HG03045 (cell line): ENCODE data around the gene CRCP.
"Not testable (repeated sequence)": the region's sequence is repeated elsewhere in the genome, so short reads cannot be mapped to it uniquely, and the experiment has no call there.

Experiments used
- ATAC-seq: cut with Tn5 transposase; IDR thresholded peaks from one replicate; pipeline ENCODE4 v1.9.1; 2021; ENCODE audit warnings: mild to moderate bottlenecking, moderate library complexity; ENCODE audit not compliant: unreplicated experiment

Gene CRCP

DNA sequence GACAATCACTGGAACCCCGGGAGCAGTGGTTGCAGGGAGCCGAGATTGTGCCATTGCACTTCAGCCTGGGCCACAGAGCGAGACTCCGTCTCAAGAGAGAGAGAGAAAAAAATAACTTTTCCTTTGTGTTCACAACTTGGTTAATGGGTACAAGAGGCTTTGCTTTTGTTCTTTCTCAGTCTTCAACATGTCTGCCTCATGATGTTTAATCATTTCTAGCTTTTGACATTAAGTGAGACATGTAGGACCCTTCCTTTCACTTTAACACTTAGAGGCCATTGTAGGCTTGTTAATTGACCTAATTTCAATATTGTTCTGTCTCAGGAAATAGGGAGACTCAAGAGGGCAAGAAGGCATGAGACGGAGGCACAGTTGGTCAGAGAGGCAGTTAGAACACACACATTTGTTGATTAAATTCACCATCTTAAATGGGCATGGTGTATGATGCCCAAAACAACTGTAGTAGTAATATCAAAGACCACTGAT lies 9.3 kb upstream of the CRCP start:
- ATAC-seq: no peak

DNA sequence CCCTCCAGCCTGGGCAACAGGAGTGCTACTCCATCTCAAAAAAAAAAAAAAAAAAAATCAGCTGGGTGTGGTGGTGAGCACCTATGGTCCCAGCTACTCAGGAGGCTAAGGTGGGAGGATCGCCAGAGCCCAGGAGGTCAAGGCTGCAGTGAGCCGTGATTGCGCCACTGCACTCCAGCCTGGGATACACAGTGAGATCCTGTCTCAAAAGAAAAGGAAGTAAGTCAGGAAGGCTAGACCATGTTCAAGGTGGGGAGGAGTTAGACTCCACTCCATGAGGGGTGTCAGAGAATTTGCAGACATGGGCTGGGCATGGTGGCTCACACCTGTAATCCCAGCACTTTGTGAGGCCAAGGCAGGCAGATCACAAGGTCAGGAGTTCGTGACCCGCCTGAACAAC lies 6.2 kb upstream of the CRCP start:
- ATAC-seq: not testable (repeated sequence)

DNA sequence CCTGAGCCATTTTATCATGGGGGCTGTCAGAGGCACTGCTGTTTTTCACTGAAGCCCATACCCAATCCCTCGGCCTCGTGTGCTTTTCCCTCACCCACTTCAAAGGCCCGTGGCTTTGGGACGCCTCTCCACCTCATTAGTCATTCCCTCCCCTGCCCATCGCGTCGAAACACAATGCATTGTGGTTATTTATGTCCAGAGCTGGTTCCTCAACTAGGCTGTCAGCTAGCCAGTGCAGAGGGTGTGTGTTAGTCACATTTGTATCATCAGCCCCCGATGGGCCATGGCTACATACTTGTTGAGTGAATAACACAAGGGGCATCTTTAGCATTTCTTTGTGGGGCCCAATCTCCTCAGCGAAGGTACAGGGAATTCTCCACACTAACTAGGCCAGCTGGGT lies 3.8 kb upstream of the CRCP start:
- ATAC-seq: no peak

DNA sequence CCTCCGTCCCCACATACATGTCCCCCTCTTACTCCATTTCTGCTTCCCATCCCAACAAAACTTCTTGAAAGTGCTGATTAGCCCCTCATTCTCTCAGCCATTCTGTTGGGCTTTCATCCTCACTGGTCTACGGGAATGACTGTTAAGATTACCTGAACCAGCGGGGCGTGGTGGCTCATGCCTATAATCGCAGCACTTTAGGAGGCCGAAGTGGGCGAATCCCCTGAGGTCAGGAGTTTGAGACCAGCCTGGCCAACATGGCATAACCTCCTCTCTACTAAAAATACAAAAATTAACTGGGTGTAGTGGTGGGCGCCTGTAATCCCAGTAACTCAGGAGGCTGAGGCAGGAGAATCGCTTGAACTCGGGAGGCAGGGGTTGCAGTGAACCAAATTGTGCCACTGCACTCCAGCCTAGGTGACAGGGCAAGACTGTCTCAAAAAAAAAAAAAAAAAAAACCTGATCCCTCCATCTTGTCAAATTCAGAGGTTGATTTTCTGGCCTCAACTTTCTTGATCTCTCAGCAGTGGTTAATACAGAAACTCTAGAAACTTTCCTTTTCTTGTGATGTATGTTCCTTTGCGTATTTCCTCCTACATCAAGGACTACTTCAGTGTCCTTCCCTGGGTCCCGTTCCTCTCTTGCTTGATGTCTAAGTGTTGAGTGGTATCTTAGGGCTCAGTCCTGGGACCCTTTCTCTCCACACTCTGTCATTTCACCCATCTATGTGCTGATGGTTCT lies 2.2 kb downstream of the CRCP start:
- not testable (repeated sequence) for ATAC-seq

DNA sequence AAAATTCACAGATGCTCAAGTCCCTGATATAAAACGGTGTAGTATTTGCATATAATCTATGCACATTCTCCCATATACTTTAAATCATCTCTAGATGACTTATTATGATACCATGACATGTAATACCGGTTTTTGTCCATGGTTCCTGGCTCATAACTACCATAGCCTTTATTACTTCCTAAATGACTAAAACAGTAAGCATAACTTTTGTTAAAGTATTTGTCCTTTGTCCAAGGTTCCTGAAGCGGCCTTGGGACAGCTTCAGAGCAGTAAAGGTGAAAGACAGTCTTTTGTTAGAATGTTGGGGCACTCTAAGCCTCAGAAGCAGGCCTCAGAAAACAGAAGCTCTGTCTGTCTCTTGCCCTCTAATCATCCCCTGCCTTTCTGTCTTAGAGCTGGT lies 4.0 kb downstream of the CRCP start:
- ATAC-seq: no peak

DNA sequence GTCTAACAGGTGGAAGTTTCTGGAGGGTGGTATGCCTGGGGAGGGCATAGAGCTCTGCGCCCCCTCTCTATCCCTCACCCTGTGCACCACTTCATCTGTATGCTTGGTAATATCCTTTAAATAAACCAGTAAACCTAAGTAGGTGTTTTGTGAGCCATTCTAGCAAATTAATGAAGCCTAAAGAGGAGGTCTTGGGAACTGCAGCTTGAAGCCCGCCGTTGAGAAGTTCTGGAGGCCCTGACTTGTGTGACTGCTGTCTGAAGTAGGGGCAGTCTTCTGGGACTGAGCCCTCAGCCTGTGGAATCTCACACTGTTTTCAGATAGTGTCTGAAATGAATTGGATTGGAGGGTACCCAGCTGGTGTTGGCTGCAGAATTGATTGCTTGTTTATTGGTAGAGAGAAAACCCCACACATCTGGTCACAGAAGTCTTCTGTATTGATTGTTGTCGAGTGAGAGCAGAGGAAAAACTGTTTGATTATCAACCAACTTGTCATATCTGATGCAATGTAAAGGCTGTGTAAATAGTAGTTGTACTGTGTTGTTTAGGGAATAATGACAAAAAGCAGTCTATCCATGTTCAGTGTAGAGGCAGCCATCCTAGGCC lies 4.7 kb downstream of the CRCP start:
- ATAC-seq: no peak

DNA sequence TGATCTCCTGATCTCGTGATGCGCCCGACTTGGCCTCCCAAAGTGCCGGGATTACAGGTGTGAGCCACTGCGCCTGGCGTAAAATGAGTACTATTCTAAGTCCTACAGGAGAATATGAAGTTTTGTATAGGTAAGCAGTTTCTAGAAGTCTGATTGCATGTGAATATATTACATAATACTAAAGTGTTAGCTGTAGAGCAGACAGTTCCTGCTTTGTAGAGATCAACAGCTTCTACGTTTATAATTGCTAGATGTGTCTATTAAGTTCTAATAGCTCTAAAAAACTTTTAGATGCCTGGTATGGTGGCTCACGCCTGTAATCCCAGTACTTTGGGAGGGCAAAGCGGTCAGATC lies 8.5 kb downstream of the CRCP start:
- no peak for ATAC-seq

DNA sequence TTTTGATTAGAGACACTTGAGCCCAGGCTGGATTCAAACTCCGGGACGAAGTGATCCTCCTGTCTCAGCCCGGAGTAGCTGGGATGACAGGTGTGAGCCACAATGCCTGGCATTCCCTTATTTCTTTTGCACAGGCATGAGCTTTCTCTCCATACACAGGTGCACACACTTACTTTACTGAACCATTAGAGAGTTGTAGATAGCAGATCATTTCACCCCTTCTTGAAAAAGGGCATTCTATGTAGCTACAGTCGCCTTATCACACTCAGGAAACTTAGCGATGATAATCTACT lies 9.9 kb downstream of the CRCP start:
- not testable (repeated sequence) for ATAC-seq

DNA sequence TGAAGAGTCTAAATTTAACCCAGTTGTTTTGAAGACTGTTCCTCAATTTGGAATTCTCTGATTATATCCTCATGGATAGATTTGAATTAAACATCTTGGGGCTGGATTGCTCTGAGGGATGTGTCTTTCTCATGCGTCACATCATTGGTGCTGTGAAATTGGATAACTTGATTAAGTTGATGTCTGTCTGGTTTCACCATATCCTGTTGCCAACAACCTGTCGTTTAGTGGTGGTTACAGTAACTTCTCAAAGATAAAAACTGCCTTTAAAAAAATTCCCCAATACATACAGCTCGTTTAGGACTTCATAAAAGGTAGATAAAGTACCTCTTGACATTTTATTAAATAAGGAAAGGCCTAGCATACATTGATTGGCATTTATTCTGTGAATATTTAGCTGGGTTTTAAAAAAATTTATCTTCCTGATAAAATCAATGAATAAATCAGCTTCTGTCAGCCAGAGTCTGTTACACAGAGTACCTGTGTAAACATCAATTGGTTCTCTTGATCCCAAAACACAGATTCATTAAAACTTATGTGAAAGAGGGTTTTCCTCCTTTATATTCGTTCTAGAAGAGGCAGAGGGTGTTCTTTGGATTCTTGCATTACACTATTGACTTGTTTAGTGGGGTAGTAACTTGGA lies 10.5 kb downstream of the CRCP start:
- ATAC-seq: no peak

DNA sequence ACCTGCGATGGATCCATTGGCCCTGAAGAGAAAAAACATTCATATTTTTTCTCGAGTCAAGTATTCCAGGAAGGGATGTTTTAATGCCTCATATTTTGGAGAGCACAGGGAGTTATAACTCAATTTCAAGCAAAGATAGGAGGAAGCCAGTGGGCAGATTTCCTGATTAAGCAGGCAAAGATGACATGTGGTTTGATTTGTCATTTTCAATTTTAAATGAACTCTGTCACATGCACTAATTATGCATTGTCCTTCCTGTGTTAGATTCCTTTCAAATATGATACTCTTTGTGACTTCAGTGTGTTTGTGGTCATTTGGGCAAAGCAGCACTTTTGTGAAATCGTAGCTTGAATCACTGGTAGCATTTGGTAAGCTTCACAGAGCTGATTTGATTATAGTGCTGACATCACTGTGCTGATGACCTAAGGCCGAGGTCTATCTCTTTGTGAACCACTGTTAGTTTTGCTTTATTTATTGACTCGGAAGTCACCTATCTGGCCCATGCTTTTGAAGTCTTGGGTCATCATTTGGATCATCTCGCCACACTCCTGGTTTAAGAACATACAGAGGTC lies 11.2 kb downstream of the CRCP start:
- not testable (repeated sequence) for ATAC-seq

DNA sequence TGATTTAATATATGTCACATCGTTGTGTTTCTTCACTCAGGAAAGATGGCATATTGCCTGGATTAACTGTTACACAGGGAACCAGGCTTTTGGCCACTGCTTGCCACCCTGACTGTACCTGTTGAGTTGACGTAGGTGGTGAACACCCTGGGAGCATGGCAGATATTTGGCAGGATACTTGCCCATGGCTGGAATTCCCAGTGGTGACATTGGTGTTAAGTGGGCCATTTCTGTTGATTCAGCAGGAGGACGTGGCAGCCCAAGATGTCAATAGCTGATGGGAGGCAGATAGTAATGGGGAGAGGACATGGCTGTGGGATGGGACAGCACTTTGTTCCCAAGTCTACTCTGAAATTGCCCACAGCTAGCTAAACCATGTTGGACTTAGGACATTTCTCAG lies 12.5 kb downstream of the CRCP start:
- not testable (repeated sequence) for ATAC-seq

DNA sequence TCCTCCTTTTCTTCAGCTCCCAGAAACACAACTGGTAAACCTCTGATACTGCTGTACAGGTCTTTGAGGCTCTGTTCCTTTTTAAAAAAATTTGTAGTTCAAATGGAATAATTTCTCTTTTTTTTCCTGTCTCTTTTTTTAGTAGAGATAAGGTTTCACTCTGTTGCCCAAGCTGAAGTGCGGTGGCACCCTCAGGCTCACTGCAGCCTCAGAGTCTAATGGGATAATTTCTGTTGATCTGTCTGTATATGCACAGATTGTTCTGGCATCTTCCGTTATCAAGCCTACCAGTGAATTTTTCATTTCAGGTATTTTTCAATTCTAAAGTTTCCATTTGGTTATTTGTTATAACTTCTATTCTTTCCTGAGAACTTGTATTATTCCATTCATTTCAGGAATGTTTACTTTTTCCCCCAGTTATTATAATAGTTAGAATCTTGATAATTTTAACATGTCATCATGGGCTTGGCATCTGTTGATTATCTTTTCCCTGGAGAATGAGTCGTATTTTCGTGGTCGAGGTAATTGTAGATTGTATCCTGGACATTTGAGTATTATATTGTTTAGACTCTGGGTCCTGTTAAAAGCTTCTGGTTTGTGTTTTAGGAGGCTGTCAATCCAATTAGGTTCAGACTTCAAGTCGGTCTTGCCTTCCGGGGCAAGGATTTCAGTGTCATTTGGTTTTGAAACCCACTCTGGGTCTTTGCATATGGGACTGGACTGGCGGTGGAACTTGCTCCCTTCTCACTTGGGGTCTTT lies 24.5 kb downstream of the CRCP start:
- ATAC-seq: no peak

DNA sequence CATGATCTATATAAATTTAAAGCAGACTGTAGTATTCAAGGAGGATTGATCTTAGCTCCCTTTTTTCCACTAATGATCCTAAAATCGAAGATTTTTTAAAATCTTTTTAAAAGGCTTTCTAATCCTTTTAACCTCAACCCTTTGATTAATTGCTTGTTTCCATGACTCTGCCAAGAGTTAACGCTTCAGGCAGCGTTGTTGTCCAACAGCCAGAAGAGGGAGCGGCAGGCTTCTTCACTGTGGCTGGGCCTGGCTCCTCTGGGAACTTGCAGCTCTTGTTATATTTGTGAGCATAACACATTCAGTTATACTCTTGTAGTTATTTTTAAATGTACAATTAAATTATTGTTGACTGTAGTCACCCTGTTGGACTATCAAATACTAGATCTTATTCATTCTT lies 26.3 kb downstream of the CRCP start:
- no peak for ATAC-seq

DNA sequence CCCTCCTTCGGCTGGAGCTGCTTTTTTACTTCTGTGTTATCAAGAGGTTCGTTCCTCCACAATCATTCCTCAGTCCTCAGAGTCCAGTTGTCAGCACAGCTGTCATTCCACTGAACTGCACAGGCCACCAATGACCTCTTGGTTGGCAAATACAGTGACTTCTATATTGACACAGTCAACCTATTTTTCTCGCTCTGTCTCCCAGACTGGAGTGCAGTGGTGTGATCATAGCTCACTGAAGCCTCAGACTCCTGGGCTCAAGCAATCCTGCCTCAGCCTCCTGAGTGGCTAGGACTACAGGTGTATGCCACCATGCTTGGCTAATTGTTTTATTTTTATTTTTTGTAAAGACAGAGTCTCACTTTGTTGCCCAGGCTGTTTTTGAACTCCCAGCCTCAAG lies 27.7 kb downstream of the CRCP start:
- ATAC-seq: no peak

DNA sequence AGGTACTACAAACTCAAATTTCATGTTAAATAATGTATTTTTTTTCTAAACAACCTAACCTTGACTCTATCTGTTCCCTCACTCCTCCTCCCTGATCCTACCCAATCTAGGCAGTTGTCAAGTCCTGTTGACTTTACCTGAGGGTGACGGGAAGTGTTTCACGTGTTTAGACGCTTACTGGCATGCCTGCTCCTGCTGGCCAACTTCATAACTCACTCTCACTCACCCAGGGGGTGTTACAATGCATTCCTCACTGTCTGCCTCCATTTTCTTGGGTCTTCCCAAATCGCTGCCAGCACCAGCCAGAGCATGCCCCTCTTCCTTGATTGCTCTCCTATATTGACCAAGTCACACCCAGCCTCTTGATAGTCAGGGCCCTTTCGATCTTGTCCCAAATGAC lies 28.3 kb downstream of the CRCP start:
- no peak for ATAC-seq

DNA sequence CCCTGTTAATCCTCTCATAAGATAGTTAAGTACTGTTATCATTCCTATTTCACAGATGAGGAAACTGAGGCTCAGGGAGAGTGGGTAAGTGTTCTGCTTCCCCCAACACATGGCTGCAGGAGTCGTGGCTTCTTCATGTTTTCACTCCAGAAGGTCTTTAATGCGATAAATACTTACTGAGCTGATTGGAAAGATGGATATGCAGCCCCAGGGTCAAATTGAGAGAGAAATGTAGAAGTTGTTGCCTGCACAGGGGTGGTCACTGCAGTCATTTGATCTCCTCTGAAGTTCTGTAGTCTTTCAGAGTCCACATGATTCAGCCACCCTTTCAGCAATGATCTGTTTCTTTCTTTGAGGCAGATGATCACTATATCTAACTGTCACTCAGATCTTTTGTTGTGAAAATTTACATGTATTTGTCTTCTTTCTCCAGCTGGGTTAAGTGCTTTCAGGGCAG lies 29.3 kb downstream of the CRCP start:
- no peak for ATAC-seq

DNA sequence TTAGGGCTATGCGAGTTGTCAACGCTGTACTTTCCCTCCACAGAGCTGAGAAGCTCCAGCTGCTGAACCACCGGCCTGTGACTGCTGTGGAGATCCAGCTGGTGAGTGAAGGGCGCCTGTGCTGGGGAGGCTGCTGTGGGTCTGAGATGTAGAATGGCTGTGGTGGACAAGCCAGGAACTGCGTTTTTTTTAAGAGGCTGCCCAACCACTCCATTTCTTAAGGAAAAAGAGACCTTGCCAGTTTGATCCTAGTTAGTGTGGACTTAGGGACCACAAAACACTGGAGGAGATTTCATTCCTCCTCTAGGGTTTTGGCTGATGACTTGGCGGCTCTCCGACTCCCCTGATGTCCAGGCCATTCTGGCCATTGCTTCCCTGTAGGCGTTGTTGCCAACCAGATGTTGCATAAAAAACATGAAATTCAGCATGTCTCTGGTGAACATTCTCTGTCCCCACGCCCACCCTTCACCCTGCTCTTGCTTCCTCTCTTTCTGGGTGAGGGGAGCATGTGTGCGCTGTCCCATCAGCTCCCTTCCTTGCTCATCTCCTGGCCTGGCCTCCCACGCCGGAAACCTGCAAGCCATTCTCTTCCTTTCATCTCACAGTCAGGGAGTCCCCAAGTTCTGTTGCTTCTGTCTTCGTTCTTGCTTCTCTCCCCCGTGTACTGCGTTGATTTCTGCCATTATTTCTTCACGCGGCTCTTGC lies 30.9 kb downstream of the CRCP start:
- ATAC-seq: no peak

DNA sequence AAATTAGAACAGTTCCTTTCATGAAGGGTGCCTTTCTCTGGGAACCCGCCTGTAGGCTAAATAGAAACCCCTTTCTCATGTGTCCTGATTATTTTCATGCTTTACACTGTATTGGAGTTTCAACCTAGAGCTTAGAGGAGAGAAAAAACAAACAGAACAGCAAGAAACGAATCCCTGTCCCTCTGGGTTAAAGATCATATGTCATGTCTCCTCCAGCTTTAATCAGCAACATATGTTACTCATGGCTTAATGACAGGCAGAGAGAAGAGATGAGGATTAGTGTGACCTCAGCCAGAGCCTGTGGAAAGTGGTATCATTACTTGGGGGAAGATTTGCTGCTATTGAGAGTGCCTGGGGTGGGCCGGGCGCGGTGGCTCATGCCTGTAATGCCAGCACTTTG lies 32.1 kb downstream of the CRCP start:
- no peak for ATAC-seq

DNA sequence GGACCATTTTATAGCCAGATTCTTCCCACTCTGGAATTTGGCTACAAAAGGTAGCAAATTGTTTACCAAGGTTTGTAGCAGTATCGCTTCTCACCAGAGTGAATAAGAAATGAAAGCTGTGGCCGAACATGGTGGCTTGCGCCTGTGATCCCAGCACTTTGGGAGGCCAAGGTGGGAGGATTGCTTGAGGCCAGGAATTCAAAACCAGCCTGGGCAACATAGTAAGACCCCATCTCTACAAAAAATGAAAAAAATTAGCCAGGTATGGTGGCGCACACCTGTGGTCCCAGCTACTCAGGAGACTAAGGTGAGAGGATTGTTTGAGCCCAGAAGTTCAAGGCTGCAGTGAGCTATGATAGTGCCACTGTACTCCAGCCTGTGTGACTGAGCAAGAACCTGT lies 33.0 kb downstream of the CRCP start:
- ATAC-seq: not testable (repeated sequence)

DNA sequence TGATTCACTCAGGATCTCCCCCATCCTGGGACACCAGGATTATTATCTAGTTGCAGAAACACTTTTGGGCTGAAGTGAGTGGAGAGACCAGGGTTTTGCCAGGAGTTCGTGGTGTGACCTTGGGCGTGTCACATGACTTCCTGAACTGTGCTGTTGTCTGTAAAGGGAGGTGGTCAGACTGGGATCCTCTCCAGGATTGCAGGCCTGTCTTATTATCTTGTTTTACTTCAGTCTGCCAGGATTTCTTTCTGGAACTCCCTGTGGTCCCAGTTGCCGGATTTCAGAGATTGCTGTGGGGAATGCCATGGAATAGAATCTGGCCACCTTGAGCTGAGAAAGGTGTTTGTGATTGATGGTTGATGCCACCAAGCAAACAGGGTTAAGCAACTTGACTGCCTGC lies 35.8 kb downstream of the CRCP start:
- ATAC-seq: no peak
